Activated CD4-positive, CD25-positive, alpha-beta regulatory T cell (primary cell): ENCODE results near the gene SLC25A33.
A peak's percentile ranks its signal among the peaks of the same experiment; 100 is the strongest.
"Not testable (repeated sequence)": the region's sequence is repeated elsewhere in the genome, so short reads cannot be mapped to it uniquely, and the experiment has no call there.

Experiments used
- DNase-seq, 4 experiments: peaks; one replicate each; lab custom pipeline; 2025; lab: John Stamatoyannopoulos, UW

SLC25A33 gene, protein sequence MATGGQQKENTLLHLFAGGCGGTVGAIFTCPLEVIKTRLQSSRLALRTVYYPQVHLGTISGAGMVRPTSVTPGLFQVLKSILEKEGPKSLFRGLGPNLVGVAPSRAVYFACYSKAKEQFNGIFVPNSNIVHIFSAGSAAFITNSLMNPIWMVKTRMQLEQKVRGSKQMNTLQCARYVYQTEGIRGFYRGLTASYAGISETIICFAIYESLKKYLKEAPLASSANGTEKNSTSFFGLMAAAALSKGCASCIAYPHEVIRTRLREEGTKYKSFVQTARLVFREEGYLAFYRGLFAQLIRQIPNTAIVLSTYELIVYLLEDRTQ

DNA sequence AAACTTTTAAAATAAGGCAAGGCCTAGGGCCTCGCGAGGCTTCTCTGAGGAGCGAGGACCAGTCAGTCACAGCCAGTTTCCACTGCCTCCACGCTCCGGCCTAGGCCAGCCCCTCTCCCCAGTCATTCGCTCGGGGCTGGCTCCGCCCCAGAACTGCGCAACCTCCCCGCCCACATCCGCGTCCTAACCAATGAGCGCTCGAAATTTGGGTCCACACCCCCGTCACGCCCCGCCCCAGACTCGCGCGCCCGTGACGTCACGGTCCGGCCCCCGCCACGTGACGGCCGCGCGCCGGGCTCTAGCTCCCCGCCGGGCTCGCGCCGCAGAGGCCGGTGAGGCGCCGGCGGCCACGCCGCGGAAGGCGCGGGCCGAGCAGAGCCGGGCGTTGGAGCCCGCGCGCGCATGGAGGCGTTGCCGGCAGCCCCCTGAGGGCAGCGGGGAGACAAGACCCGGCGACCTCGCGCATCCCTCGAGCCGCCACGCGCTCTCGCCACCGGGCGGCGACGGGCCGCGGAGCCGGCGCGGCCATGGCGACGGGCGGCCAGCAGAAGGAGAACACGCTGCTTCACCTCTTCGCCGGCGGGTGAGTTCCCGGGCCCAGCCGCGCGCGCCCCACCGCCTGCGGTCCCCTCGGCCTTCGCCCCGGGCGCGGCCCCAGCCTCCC is at the start of gene SLC25A33:
SLC25A33 (plus strand) TSS at position 301 of the 664 bp plus-strand sequence; CDS start at position 528, 227 bp downstream.
- DNase-seq, result peak; percentile 87 to 96 (median 92)

DNA sequence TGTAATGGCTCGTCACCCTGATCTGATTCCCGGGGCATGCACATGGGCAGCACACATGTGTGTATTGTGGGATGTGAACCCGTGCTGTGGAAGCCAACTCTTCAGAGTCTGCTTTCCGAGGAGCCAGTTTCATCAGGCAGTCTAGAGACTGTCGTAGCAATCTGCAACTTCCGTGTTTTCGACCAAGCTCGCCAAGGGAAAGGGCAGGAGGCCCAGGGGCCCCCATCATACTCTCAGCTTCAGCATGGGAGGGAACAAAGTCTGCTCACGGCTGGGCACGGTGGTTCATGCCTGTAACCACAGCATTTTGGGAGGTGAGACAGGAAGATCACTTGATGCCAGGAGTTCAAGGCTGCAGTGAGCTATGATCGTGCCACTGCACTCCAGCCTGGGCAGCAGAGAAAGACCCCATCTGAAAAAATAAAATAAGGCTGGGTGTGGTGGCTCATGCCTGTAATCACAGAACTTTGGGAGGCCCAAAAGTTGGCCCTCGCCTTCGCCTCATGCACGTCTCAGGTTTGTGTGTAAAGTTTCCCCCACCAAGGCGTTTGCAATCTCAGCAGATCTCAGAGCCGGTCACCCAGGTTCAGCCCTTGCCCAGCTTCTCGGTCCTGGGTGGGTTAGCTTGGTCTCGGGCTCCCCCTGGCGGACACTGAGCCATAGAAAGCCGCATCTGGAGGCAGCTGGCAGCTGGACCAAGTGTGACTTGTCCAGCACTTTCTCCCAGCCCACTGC is 48.5 kb upstream of the SLC25A33 start:
- DNase-seq, result peak; percentile 57 to 88 (median 75)

GRCh38 chr1:9493326-9493725 is 45.9 kb upstream of the SLC25A33 start:
- DNase-seq, result no peak

GRCh38 chr1:9494936-9495758 is 44.1 kb upstream of the SLC25A33 start:
- peak; percentile 25 to 44 (median 34) for DNase-seq

GRCh38 chr1:9495854-9496374 is 43.4 kb upstream of the SLC25A33 start:
- no peak for DNase-seq

DNA sequence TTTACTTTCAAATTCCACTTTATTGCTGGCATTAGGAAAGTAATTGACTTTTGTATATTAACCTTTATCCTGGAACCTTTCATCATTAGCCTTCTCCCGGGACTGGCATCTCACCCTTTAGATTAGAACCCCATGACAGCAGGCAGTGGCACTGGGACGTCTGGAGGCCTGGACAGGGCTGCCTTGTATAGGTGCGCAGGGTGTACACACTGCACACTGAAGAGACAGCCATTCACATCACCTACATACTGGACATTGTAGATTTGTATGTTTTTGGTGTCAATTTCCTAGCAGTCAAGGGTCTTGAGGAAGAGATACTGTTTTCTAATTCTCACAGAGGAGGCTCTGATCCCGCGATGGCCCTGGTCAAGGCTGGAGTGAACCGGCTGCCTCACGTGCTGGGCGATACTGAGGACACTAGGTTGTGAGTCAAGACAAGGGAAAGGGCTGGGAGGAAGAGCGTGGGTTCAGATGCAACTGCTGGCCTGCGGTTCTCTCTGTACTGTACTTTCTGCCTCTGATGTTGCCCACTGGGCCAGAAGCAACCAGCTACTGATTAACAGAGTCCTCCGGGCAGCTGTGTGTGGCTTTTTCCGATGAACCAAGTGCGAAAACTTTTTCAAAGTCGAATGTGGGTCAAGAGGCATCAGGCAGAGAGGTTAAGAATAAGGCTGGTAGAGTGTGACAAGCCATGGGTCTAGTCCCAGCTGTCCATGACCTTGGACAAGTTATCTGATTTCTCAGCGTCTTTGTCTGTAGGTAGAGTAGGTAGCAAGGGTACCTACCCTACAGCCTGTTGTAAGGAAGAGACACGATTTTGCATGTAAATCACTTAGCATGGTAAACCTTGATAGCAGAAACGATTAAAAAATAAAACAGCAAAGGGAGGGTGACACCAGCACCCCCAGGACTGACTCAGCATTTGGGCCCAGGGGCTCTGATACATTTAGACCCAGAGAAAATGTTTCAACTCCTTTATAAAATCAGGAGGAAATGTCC is 38.2 kb upstream of the SLC25A33 start:
- DNase-seq, result no peak

GRCh38 chr1:9503001-9503675 is 36.1 kb upstream of the SLC25A33 start:
- no peak for DNase-seq

- no peak for DNase-seq
Measured at GRCh38 chr1:9505143-9505542, 34.1 kb upstream of the SLC25A33 start.

GRCh38 chr1:9506901-9507300 is 32.4 kb upstream of the SLC25A33 start:
- DNase-seq, result no peak

DNA sequence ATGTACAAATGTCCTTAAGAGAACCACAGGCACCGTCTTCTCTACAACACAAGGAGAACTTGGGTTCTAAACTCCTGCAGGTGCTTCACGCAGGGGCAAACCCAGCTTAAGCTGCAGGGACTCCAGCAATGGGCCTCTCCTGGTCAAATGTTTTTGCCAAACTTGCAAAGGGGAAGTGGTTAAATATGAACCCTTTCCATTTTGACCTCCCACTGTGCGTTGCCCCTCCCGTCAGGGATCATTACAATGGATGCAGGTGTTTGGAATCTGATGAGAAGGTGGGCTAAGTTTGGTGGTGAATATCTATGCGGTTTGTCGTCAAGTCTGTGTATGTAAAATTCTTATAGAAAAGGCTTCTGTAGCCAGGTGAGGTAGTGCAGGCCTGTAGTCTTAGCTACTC is 29.1 kb upstream of the SLC25A33 start:
- DNase-seq, result no peak

DNA sequence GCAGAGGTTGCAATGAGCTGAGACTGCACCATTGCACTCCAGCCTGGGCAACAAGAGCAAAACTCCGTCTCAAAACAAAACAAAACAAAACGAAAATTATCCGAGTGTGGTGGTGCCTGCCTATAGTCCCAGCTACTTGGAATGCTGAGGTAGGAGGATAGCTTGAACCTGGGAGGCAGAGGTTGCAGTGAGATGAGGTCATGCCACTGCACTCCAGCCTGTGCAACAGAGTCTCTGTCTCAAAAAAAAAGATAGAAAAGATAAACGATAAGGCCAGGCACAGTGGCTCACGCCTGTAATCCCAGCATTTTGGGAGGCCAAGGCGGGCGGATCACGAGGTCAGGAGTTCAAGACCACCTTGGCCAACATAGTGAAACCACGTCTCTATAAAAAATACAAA is 23.7 kb upstream of the SLC25A33 start:
- not testable (repeated sequence) for DNase-seq

DNA sequence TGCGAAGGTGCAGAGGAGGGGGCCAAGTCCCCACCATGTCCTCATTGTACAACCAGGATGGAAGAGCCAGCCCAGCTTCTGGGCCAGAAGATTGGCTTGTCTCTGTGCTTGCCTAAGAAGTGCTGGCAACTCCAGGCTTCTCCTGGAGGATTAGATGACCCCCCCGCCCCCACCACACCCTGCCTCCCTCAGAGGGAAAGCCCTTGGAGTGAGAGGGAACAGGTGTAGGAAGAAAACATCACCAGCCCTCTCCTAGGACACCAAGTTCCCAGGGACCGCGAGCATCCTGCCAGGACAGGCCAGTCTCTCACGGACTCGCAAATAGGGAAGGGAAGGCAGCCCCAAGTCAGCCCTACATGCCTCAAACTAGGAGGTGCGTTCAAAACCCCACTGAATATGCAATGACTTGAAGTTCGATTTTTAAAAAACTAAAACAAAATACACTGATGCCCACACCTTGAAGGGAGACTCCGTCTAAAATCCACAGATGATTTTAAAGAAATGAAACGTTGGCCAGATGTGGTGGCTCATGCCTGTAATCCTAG is 20.7 kb upstream of the SLC25A33 start:
- DNase-seq, result no peak

- DNase-seq, result no peak
Measured at GRCh38 chr1:9520411-9520810, 18.9 kb upstream of the SLC25A33 start.

- no peak for DNase-seq
Measured at GRCh38 chr1:9529190-9529589, 10.1 kb upstream of the SLC25A33 start.

DNA sequence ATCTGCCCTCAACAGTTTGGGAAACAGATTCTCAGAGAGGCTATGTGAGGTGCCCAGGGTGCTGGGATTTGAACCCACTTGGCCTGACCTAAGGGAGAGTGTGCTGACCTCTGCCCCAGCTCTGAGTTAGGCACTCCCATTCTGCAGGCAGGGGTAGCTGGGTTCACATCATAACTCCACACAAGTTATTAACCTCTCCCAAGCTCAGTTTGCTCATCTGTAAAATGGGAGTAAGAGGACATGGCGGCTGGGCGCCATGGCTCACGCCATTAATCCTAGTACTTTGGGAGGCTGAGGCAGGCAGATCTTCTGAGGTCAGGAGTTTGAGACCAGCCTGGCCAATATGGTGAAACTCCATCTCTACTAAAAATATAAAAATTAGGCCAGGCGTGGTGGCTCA is 8.9 kb upstream of the SLC25A33 start:
- no peak for DNase-seq

- DNase-seq, result no peak
Measured at GRCh38 chr1:9534953-9535352, 4.3 kb upstream of the SLC25A33 start.

- no peak for DNase-seq
Measured at GRCh38 chr1:9536301-9536700, 3.0 kb upstream of the SLC25A33 start.

DNA sequence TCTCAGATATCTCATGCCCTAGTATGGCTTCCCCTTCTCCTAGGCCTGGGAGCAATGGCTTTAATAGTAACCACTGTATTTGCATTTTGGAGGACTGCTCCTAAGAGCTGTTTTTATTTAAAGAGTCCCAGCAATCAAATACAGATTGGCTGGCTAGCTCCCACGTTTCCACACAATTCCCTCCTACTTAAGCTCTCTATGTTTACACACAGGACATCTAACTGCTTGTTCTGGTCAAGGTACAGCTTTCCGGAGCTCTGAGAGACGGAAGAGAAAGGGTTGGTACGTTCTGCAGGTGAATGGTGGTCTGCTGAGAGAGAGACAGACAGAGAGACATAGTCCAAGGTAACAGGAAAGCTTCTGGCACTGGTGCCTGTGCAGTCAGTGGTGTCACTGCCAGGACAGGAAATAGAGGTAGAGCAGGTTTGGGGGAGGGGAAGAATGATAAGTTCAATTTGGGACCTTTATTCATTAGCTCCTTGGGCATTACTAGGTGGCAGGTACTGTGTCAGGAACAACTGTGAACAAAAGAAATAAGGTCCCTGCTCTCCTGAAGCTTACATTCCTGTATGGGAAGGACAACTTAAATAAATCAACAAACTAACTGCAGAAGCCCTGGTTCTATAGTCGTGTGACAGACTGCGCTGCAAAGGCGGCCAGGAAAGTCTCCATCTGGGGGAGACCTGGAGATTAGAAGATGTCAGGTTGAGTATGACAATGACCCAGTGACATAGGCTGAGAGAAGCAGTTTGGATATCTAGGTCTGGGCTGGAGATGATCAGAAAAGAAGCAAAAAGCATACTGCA is 1.2 kb upstream of the SLC25A33 start:
- DNase-seq, result no peak
